HCEC 1CT (cell line): ENCODE measurements around the gene ATXN1.

Experiments used
- DNase-seq: peaks from one replicate; pipeline ENCODE4 v3.0.0-alpha.2; 2017

Gene ATXN1

GRCh38 chr6:16372029-16372776 lies 389.1 kb downstream of the ATXN1 start:
- DNase-seq, result no peak

- no peak for DNase-seq
These were observed 389.9 kb downstream of the ATXN1 start for GRCh38 chr6:16371401-16371800.

- no peak for DNase-seq
These were observed 390.3 kb downstream of the ATXN1 start for GRCh38 chr6:16370943-16371342.

GRCh38 chr6:16369989-16370388 lies 391.3 kb downstream of the ATXN1 start:
- no peak for DNase-seq

GRCh38 chr6:16369140-16369745 lies 392.0 kb downstream of the ATXN1 start:
- no peak for DNase-seq

GRCh38 chr6:16367571-16367970 lies 393.7 kb downstream of the ATXN1 start:
- no peak for DNase-seq

- DNase-seq, result no peak
These were observed 397.5 kb downstream of the ATXN1 start for GRCh38 chr6:16363749-16364148.

GRCh38 chr6:16362819-16363589 lies 398.3 kb downstream of the ATXN1 start:
- no peak for DNase-seq

GRCh38 chr6:16362296-16362695 lies 399.0 kb downstream of the ATXN1 start:
- DNase-seq, result no peak

- DNase-seq, result no peak
These were observed 399.4 kb downstream of the ATXN1 start for GRCh38 chr6:16361861-16362260.

- no peak for DNase-seq
These were observed 400.1 kb downstream of the ATXN1 start for GRCh38 chr6:16361121-16361520.

- DNase-seq, result no peak
These were observed 400.9 kb downstream of the ATXN1 start for GRCh38 chr6:16360365-16360764.

- no peak for DNase-seq
These were observed 401.7 kb downstream of the ATXN1 start for GRCh38 chr6:16359563-16359962.

GRCh38 chr6:16358531-16359138 lies 402.6 kb downstream of the ATXN1 start:
- no peak for DNase-seq

- peak; percentile 54 for DNase-seq
These were observed 405.4 kb downstream of the ATXN1 start for GRCh38 chr6:16355699-16356446.

GRCh38 chr6:16355238-16355637 lies 406.0 kb downstream of the ATXN1 start:
- no peak for DNase-seq

- no peak for DNase-seq
These were observed 406.6 kb downstream of the ATXN1 start for GRCh38 chr6:16354692-16355091.

GRCh38 chr6:16352821-16353438 lies 408.3 kb downstream of the ATXN1 start:
- no peak for DNase-seq

GRCh38 chr6:16352258-16352635 lies 409.0 kb downstream of the ATXN1 start:
- no peak for DNase-seq

GRCh38 chr6:16349544-16349943 lies 411.7 kb downstream of the ATXN1 start:
- no peak for DNase-seq

GRCh38 chr6:16346831-16347230 lies 414.4 kb downstream of the ATXN1 start:
- DNase-seq, result no peak
